Endothelial cell of umbilical vein (primary cell): Measurements from ENCODE around the gene ULK2. TPM values are rescaled to one million over a fixed set of nuclear protein-coding genes. Genes with fewer than 3 reads are reported as not detected.
"Not testable (repeated sequence)": the region's sequence is repeated elsewhere in the genome, so short reads cannot be mapped to it uniquely, and the experiment has no call there.

Experiments
- BruUV-seq: library from RNA; stranded (reverse); fragments of 400-500 nt; replicated peaks from 2 replicates; lab custom pipeline; 2021; lab: Mats Ljungman, UMichigan
- CTCF ChIA-PET: fragments of 300-600, 350-600 bp; sonication (Branson Sonifier 250); formaldehyde crosslinking; loops from one replicate; lab custom pipeline; 2021; ENCODE audit warnings: antibody characterized with exemption, inconsistent platforms; lab: Charles Lee
- POLR2A ChIA-PET: fragments of 300-600, 350-600 bp; sonication (Branson Sonifier 250); formaldehyde crosslinking; loops from one replicate; lab custom pipeline; 2021; ENCODE audit warnings: antibody characterized with exemption, inconsistent platforms; lab: Charles Lee
- DNase-seq: peaks from one replicate; pipeline ENCODE4 v3.0.0-alpha.2; 2011; ENCODE audit warnings: low read depth, low spot score
- FAIRE-seq: peaks from 2 replicates; lab custom pipeline; 2011; peaks lifted over from hg19 to GRCh38; lab: Jason Lieb, UNC
- H2AFZ ChIP-seq: 2 replicates; pipeline ENCODE4 v1.6.0; 2012; ENCODE audit warnings: low read depth, low read length, control low read depth, inconsistent platforms
- H3K27ac ChIP-seq: 2 replicates; pipeline ENCODE4 v1.5.1; 2011; ENCODE audit warnings: low read depth, mild to moderate bottlenecking, control low read depth, low read length, moderate library complexity; ENCODE audit not compliant: insufficient read depth
- H3K27me3 ChIP-seq, 2 experiments: 2 replicates each; pipeline versions ENCODE4 v1.6.0 to v1.6.1; 2011; ENCODE audit warnings: low read length in 2 of 2, mixed read lengths in 1 of 2; ENCODE audit not compliant: control insufficient read depth in 2 of 2, insufficient read depth in 2 of 2
- H3K36me3 ChIP-seq, 2 experiments: 2 replicates in 1 of 2; 3 replicates in 1 of 2; pipeline ENCODE4 v1.5.1; 2011; ENCODE audit warnings: low read length in 2 of 2, mild to moderate bottlenecking in 1 of 2, moderate library complexity in 1 of 2; ENCODE audit not compliant: control insufficient read depth in 2 of 2, insufficient read depth in 2 of 2; ENCODE audit errors: extremely low read depth in 1 of 2
- H3K4me1 ChIP-seq: 3 replicates; pipeline ENCODE4 v1.5.1; 2011; ENCODE audit warnings: mild to moderate bottlenecking, low read length; ENCODE audit not compliant: control insufficient read depth, insufficient read depth; ENCODE audit errors: extremely low read depth
- H3K4me2 ChIP-seq: 2 replicates; pipeline ENCODE4 v1.6.1; 2011; ENCODE audit warnings: low read length, control low read depth, mixed read lengths; ENCODE audit not compliant: insufficient read depth
- H3K4me3 ChIP-seq, 3 experiments: fragments of 200-600 bp in 1 of 3; sonication (generic), shearing (Covaris generic) in 1 of 3; replicated peaks in 1 of 3; 2 replicates each; pipeline ENCODE4 v1.5.1; 2011 to 2016; ENCODE audit warnings: control low read depth in 3 of 3, low read length in 3 of 3, mild to moderate bottlenecking in 2 of 3, inconsistent platforms in 1 of 3, low read depth in 1 of 3, moderate library complexity in 1 of 3; ENCODE audit not compliant: insufficient read depth in 1 of 3
- H3K79me2 ChIP-seq: 2 replicates; pipeline ENCODE4 v1.6.0; 2012; ENCODE audit warnings: low read length, inconsistent platforms; ENCODE audit not compliant: control insufficient read depth, insufficient read depth
- H3K9ac ChIP-seq: replicated peaks from 2 replicates; pipeline ENCODE3; 2011; ENCODE audit warnings: low read length, control low read depth; ENCODE audit not compliant: insufficient read depth; ENCODE audit errors: extremely low read depth
- H3K9me1 ChIP-seq: replicated peaks from 3 replicates; pipeline ENCODE4 v1.6.0; 2011; ENCODE audit warnings: mild to moderate bottlenecking, low read length; ENCODE audit not compliant: control insufficient read depth, insufficient read depth; ENCODE audit errors: extremely low read depth
- H3K9me3 ChIP-seq: replicated peaks from 2 replicates; pipeline ENCODE4 v1.5.1; 2012; ENCODE audit warnings: low read length, inconsistent platforms; ENCODE audit not compliant: control insufficient read depth, insufficient read depth
- H4K20me1 ChIP-seq: replicated peaks from 2 replicates; pipeline ENCODE3; 2011; ENCODE audit warnings: mild to moderate bottlenecking, low read length; ENCODE audit not compliant: control insufficient read depth, insufficient read depth; ENCODE audit errors: extremely low read depth
- CTCF ChIP-seq, 2 donors: IDR thresholded peaks; 1 replicate in 1 of 2; 2 replicates in 1 of 2; pipeline ENCODE4 v1.5.1; 2011; ENCODE audit warnings: low read length in 2 of 2, mild to moderate bottlenecking in 2 of 2, moderate library complexity in 2 of 2, control low read depth in 1 of 2, inconsistent platforms in 1 of 2, low read depth in 1 of 2; ENCODE audit not compliant: insufficient read depth in 1 of 2; ENCODE audit errors: extremely low read depth in 1 of 2
- EZH2 ChIP-seq: IDR thresholded peaks from 2 replicates; pipeline ENCODE4 v1.6.1; 2012; ENCODE audit warnings: borderline replicate concordance, low read depth, mild to moderate bottlenecking, moderate library complexity, low read length, inconsistent platforms; ENCODE audit not compliant: severe bottlenecking
- FOS ChIP-seq: IDR thresholded peaks from 2 replicates; pipeline ENCODE4 v1.6.1; 2011; ENCODE audit warnings: mild to moderate bottlenecking, low read length, moderate library complexity, borderline replicate concordance; ENCODE audit not compliant: insufficient read depth
- GATA2 ChIP-seq: IDR thresholded peaks from 2 replicates; pipeline ENCODE4 v1.7.0; 2011; ENCODE audit warnings: low read depth, mild to moderate bottlenecking, moderate library complexity, mixed read lengths, low read length; ENCODE audit not compliant: insufficient read length, insufficient read depth
- JUN ChIP-seq: IDR thresholded peaks from 2 replicates; pipeline ENCODE4 v1.6.1; 2011; ENCODE audit warnings: borderline replicate concordance, low read depth; ENCODE audit not compliant: insufficient read length, insufficient read depth
- MYC ChIP-seq: IDR thresholded peaks from one replicate; pipeline ENCODE4 v1.6.1; 2011; ENCODE audit warnings: mild to moderate bottlenecking, low read depth, low read length
- POLR2A ChIP-seq: IDR thresholded peaks from 2 replicates; pipeline ENCODE4 v1.6.1; 2012; ENCODE audit warnings: low read depth, mild to moderate bottlenecking, control low read depth, low read length
- POLR2AphosphoS5 ChIP-seq: IDR thresholded peaks from 2 replicates; pipeline ENCODE4 v1.6.1; 2012; ENCODE audit warnings: low read depth, mild to moderate bottlenecking, control low read depth, low read length, moderate library complexity; ENCODE audit not compliant: insufficient read depth
- dilution Hi-C: fragments of 300-500 bp; cut with MboI; formaldehyde crosslinking; loops from one replicate; pipeline ENCODE4 v1.15.0; 2019; ENCODE audit warnings: low sequenced_read_pairs; ENCODE audit not compliant: extremely low pct_ligation_motif_present
- intact Hi-C: fragments of 100-400 bp; cut with micrococcal nuclease; formaldehyde crosslinking; loops from one replicate; pipeline ENCODE4 v1.10.0; 2022
- polyA plus RNA-seq, 4 experiments: library from polyadenylated mRNA; depleted of rRNA in 3 of 4; stranded (reverse) in 3 of 4; unstranded in 1 of 4; fragments of >200 nt; gene quantifications; 2 replicates each; pipeline versions ENCODE4 v1.2.1 to v1.2.3, GENCODE V29; 2011 to 2012; ENCODE audit warnings: missing spikeins in 1 of 4
- total RNA-seq: library from RNA; stranded (reverse); gene quantifications from 2 replicates; pipeline ENCODE4 v1.2.3, GENCODE V29; 2021
- TF ChIP-seq, protein P1 (sequence below): IDR thresholded peaks from 2 replicates; pipeline ENCODE4 v1.6.1; 2011; ENCODE audit not compliant: insufficient read depth, insufficient read length

The ULK2 gene
- total and polyA plus RNA-seq, 2 donors (not counting 3 experiments of a cell fraction or from before 2014, with no cell fraction given): 19.3 to 26.7 TPM

DNA sequence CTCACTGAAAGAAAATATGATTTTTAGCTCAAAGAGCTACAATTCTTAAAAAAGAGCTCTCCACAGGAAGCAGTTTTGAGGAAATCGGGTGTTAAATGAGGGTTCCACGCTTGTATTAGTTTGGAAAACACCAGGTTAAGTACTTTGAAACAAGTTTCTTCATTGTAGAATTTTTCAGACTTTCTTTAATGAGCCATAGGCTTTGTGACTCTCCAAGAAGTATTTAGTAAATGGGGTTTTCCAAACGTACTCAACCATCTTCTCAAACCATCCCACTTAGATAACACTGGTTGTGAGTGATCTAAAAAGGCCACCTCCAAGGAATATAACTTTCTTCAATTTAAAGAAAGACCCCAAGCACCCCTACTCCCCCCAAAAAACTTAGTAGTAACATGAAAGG, 2.7 kb downstream of the ULK2 start:
- H3K9me1 ChIP-seq: no peaks in the 10 kb centered on the region
- H3K9ac ChIP-seq: no peak overlapping the region
- intact Hi-C loops: loop anchor here (5.0 to 10.0 kb wide), 2 partner anchors 37 to 110 kb away; partner anchors contain the start of gene AKAP10
- no peaks in the 10 kb centered on the region for H3K36me3 ChIP-seq
- BruUV-seq: no TSS peak
- DNase-seq: no peak
- FAIRE-seq: no peak
- ChIA-PET POLR2A (no interaction called here), CTCF (no interaction called here)
- H2AFZ ChIP-seq: no peak overlapping the region
- no peaks in the 10 kb centered on the region for H3K27me3 ChIP-seq
- no peak overlapping the region for H3K4me3 ChIP-seq
- H3K9me3 ChIP-seq: no peaks in the 10 kb centered on the region
- dilution Hi-C loops: no loop called here
- H4K20me1 ChIP-seq: no peaks in the 10 kb centered on the region
- no peak for TF ChIP-seq GATA2
- no peak for TF ChIP-seq POLR2A
- TF ChIP-seq, protein P1, sequence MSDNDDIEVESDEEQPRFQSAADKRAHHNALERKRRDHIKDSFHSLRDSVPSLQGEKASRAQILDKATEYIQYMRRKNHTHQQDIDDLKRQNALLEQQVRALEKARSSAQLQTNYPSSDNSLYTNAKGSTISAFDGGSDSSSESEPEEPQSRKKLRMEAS: no peak
- no peak for TF ChIP-seq JUN
- TF ChIP-seq CTCF (IDR thresholded peaks at IDR 0.05; ENCODE audit: extremely low read depth in 1 of 2, insufficient read depth in 1 of 2, low read depth in 1 of 2, low read length in 2 of 2): no peak
- TF ChIP-seq POLR2AphosphoS5: no peak
- no peak for TF ChIP-seq FOS
- TF ChIP-seq MYC: no peak
- no peak for TF ChIP-seq EZH2
- H3K27ac ChIP-seq: no peak overlapping the region
- peaks cover 6% of the 10 kb centered on the region for H3K4me1 ChIP-seq
- H3K4me2 ChIP-seq: no peak overlapping the region
- peaks cover 5% of the 10 kb centered on the region for H3K79me2 ChIP-seq

- DNase-seq, H3K9ac ChIP-seq, H3K36me3 ChIP-seq, H4K20me1 ChIP-seq, H3K4me2 ChIP-seq, CTCF ChIA-PET, H3K4me1 ChIP-seq, H3K27ac ChIP-seq, H3K79me2 ChIP-seq, BruUV-seq, H3K27me3 ChIP-seq, H2AFZ ChIP-seq, dilution Hi-C loops, H3K4me3 ChIP-seq, H3K9me1 ChIP-seq, FAIRE-seq, POLR2A ChIA-PET, H3K9me3 ChIP-seq: not testable (repeated sequence)
- intact Hi-C loops: loop anchor here (10.0 kb wide), 1 partner anchor 114 kb away; the partner anchor contains the start of gene AKAP10
These were observed 7.0 kb downstream of the ULK2 start for GRCh38 chr17:19860647-19861177.
